HepG2 (cell line): ENCODE measurements around the gene AP1AR. TPM values are rescaled to one million over a fixed set of nuclear protein-coding genes. Genes with fewer than 3 reads are reported as not detected.
"Not testable (repeated sequence)": the region's sequence is repeated elsewhere in the genome, so short reads cannot be mapped to it uniquely, and the experiment has no call there.

Experiments used
- ATF2 ChIP-seq: sonication (generic); formaldehyde crosslinking; IDR thresholded peaks from 2 replicates; pipeline ENCODE4 v1.4.0; 2020; ENCODE audit warnings: missing genetic modification reagents
- CREB1 ChIP-seq, 2 experiments: fragments of 450-650 bp in 1 of 2; IDR thresholded peaks; 2 replicates each; pipeline ENCODE4 v1.6.1; 2016 to 2017; ENCODE audit warnings: control low read depth in 1 of 2, mild to moderate bottlenecking in 1 of 2, missing compliant biosample characterization in 1 of 2, missing genetic modification characterization in 1 of 2
- DRAP1 ChIP-seq: IDR thresholded peaks from 2 replicates; pipeline ENCODE4 v1.6.1; 2016; ENCODE audit warnings: missing genetic modification reagents, missing compliant biosample characterization
- ERF ChIP-seq: IDR thresholded peaks from 2 replicates; pipeline ENCODE4 v1.6.1; 2018; ENCODE audit warnings: missing biosample characterization, missing genetic modification reagents
- HOMEZ ChIP-seq: IDR thresholded peaks from 2 replicates; pipeline ENCODE4 v1.6.1; 2016; ENCODE audit warnings: low read depth
- LCORL ChIP-seq, 2 experiments: fragments of 450-650 bp in 1 of 2; sonication (generic) in 1 of 2; formaldehyde crosslinking in 1 of 2; IDR thresholded peaks; 2 replicates each; pipeline versions ENCODE4 v1.5.0 to v1.6.1; 2017 to 2020; ENCODE audit warnings: antibody characterized with exemption in 1 of 2, missing genetic modification reagents in 1 of 2
- MAZ ChIP-seq, 2 experiments: sonication (generic) in 1 of 2; formaldehyde crosslinking in 1 of 2; IDR thresholded peaks; 2 replicates each; pipeline versions ENCODE4 v1.5.0 to v1.6.1; 2012 to 2020; ENCODE audit warnings: low read depth in 2 of 2, mild to moderate bottlenecking in 2 of 2, borderline replicate concordance in 1 of 2, improper control_type of control experiment in 1 of 2, low read length in 1 of 2, missing genetic modification reagents in 1 of 2, moderate library complexity in 1 of 2
- MED13 ChIP-seq: sonication (generic); formaldehyde crosslinking; IDR thresholded peaks from 2 replicates; pipeline ENCODE4 v1.5.0; 2020; ENCODE audit warnings: missing genetic modification reagents
- RCOR2 ChIP-seq: IDR thresholded peaks from 2 replicates; pipeline ENCODE4 v1.6.1; 2016; ENCODE audit warnings: missing biosample characterization, missing genetic modification reagents
- SMC3 ChIP-seq: IDR thresholded peaks from 2 replicates; pipeline ENCODE4 v1.6.1; 2011; ENCODE audit warnings: low read length, improper control_type of control experiment
- SOX6 ChIP-seq, 2 experiments: fragments of 450-650 bp in 1 of 2; sonication (generic) in 1 of 2; formaldehyde crosslinking in 1 of 2; IDR thresholded peaks; 2 replicates each; pipeline versions ENCODE4 v1.4.0 to v1.6.1; 2017 to 2020; ENCODE audit warnings: antibody characterized with exemption in 1 of 2, mild to moderate bottlenecking in 1 of 2, missing genetic modification reagents in 1 of 2
- TP53 ChIP-seq: sonication (generic); formaldehyde crosslinking; conservative IDR thresholded peaks from 2 replicates; pipeline ENCODE4 v1.4.0; 2020; ENCODE audit warnings: missing genetic modification reagents
- WIZ ChIP-seq: sonication (generic); formaldehyde crosslinking; IDR thresholded peaks from 2 replicates; pipeline ENCODE4 v1.5.1; 2020; ENCODE audit warnings: mild to moderate bottlenecking, missing genetic modification reagents
- ZFP91 ChIP-seq: sonication (generic); formaldehyde crosslinking; IDR thresholded peaks from 2 replicates; pipeline ENCODE4 v1.9.0; 2022; ENCODE audit warnings: missing genetic modification reagents, mild to moderate bottlenecking, borderline replicate concordance
- ZNF281 ChIP-seq: sonication (generic); formaldehyde crosslinking; IDR thresholded peaks from 2 replicates; pipeline ENCODE4 v1.4.0; 2020; ENCODE audit warnings: missing genetic modification reagents, borderline replicate concordance
- ZNF350 ChIP-seq: sonication (generic); formaldehyde crosslinking; IDR thresholded peaks from 2 replicates; pipeline ENCODE4 v1.4.0; 2020; ENCODE audit warnings: mild to moderate bottlenecking, low read depth, missing genetic modification reagents, borderline replicate concordance
- ZNF761 ChIP-seq: sonication (generic); formaldehyde crosslinking; conservative IDR thresholded peaks from 2 replicates; pipeline ENCODE4 v1.4.0; 2020; ENCODE audit warnings: mild to moderate bottlenecking, missing genetic modification reagents
- polyA plus RNA-seq, 8 experiments: library from polyadenylated mRNA; depleted of rRNA in 3 of 8; stranded (reverse) in 7 of 8; unstranded in 1 of 8; fragments of >200 nt; fragmentation: Illumina TruSeq in 4 of 8; extraction: Trizol in 4 of 8; gene quantifications; 2 replicates each; pipeline versions ENCODE4 v1.2.1 to v1.2.3, GENCODE V29; 2011 to 2016; ENCODE audit warnings: low read depth in 4 of 8, missing spikeins in 1 of 8, mixed read lengths in 1 of 8; ENCODE audit not compliant: insufficient read depth in 1 of 8
- total RNA-seq, 5 experiments: library from RNA; depleted of rRNA; stranded (reverse); fragments of >200 nt; fragmentation: Illumina TruSeq; extraction: Trizol; gene quantifications; 2 replicates each; pipeline ENCODE4 v1.2.3, GENCODE V29; 2016; ENCODE audit warnings: low read depth in 1 of 5

Gene AP1AR
- total and polyA plus RNA-seq, 2 of the 13 experiments (the other 11 are each of a cell fraction or from before 2014, with no cell fraction given): 24.9 to 39.9 TPM

GRCh38 chr4:112208137-112209095, 23.2 kb upstream of the AP1AR start (continued):
- TF ChIP-seq MED13 (CRISPR knock-in tag) (peak; percentile 93), ATF2 (CRISPR knock-in tag) (peak; percentile 62; the same call in 1 of the 2 replicates), ZNF350 (peak; percentile 81), TP53 (CRISPR knock-in tag) (peak; percentile 65; the same call in 1 of the 2 replicates), ZNF761 (CRISPR knock-in tag) (peak; percentile 53; the same call in 1 of the 2 replicates), MAZ (IDR thresholded peaks at IDR 0.05; ENCODE audit: borderline replicate concordance, low read depth, low read length) (0 out of 2 replicates have a peak, but pooled peaks have one; percentile 31), MAZ (CRISPR knock-in tag; IDR thresholded peaks at IDR 0.05; ENCODE audit: low read depth) (peak; percentile 63), WIZ (CRISPR knock-in tag) (peak; percentile 62; the same call in 1 of the 2 replicates), DRAP1 (CRISPR knock-in tag) (peak; percentile 51; the same call in 1 of the 2 replicates), HOMEZ (CRISPR knock-in tag) (peak; percentile 76), RCOR2 (CRISPR knock-in tag) (peak; percentile 53; the same call in 1 of the 2 replicates), ERF (CRISPR knock-in tag) (0 out of 2 replicates have a peak, but pooled peaks have one; percentile 62), SOX6 (CRISPR knock-in tag; IDR thresholded peaks at IDR 0.05) (peak; percentile 97), CREB1 (CRISPR knock-in tag; IDR thresholded peaks at IDR 0.05) (peak; percentile 67), ZFP91 (CRISPR knock-in tag) (peak; percentile 18; the same call in 1 of the 2 replicates), ZNF281 (CRISPR knock-in tag) (peak; percentile 60; the same call in 1 of the 2 replicates), SMC3 (peak; percentile 16; the same call in 1 of the 2 replicates), LCORL (IDR thresholded peaks at IDR 0.05) (peak; percentile 59; the same call in 1 of the 2 replicates), LCORL (CRISPR knock-in tag; IDR thresholded peaks at IDR 0.05) (peak; percentile 37; the same call in 1 of the 2 replicates)
- not testable (repeated sequence) for TF ChIP-seq SOX6, CREB1 (IDR thresholded peaks at IDR 0.05)
